Smooth muscle cell (in vitro differentiated cells): ENCODE results near the gene KMT2D. TPM values are rescaled to one million over a fixed set of nuclear protein-coding genes. Genes with fewer than 3 reads are reported as not detected.

Experiments used
- DNase-seq: peaks from one replicate; lab custom pipeline; 2025; ENCODE audit not compliant: unreplicated experiment; lab: John Stamatoyannopoulos, UW
- H2AFZ ChIP-seq: fragments of 200-600 bp; sonication (generic); 2 replicates; pipeline ENCODE4 v1.6.0; 2016; ENCODE audit warnings: antibody characterized with exemption, low read depth, mild to moderate bottlenecking
- H3F3A ChIP-seq: fragments of 200-600 bp; sonication (generic); 2 replicates; pipeline ENCODE4 v1.6.0; 2017; ENCODE audit warnings: antibody characterized with exemption, low read depth
- H3K27ac ChIP-seq: fragments of 200-600 bp; sonication (generic); 2 replicates; pipeline ENCODE4 v1.5.1; 2016; ENCODE audit warnings: low read depth, mild to moderate bottlenecking
- H3K27me3 ChIP-seq: fragments of 200-600 bp; sonication (generic); 2 replicates; pipeline ENCODE4 v1.6.1; 2016; ENCODE audit warnings: low read depth, mild to moderate bottlenecking
- H3K36me3 ChIP-seq: fragments of 200-600 bp; sonication (generic); 2 replicates; pipeline ENCODE4 v1.5.1; 2016; ENCODE audit warnings: low read depth
- H3K4me1 ChIP-seq: fragments of 200-600 bp; sonication (generic); 2 replicates; pipeline ENCODE4 v1.5.1; 2016; ENCODE audit warnings: low read depth
- H3K4me2 ChIP-seq: fragments of 200-600 bp; sonication (generic); 2 replicates; pipeline ENCODE4 v1.6.0; 2016; ENCODE audit warnings: mild to moderate bottlenecking
- H3K4me3 ChIP-seq: fragments of 200-600 bp; sonication (generic); 2 replicates; pipeline ENCODE4 v1.5.1; 2016; ENCODE audit warnings: mild to moderate bottlenecking
- H3K79me2 ChIP-seq: fragments of 200-600 bp; sonication (generic); 2 replicates; pipeline ENCODE4 v1.6.0; 2016; ENCODE audit warnings: low read depth, mild to moderate bottlenecking
- H3K9ac ChIP-seq: fragments of 200-600 bp; sonication (generic); 2 replicates; pipeline ENCODE4 v1.6.0; 2016; ENCODE audit warnings: low read depth
- H3K9me3 ChIP-seq: fragments of 200-600 bp; sonication (generic); replicated peaks from 2 replicates; pipeline ENCODE4 v1.5.1; 2016; ENCODE audit warnings: low read depth
- H4K20me1 ChIP-seq: fragments of 200-600 bp; sonication (generic); 2 replicates; pipeline ENCODE4 v1.6.0; 2016; ENCODE audit warnings: low read depth
- WGBS: methylation state at CpG from one replicate; pipeline ENCODE4 v1.1.7; 2016; ENCODE audit warnings: low lambda C conversion rate; 5-methylcytosine and 5-hydroxymethylcytosine counted together
- polyA plus RNA-seq: library from polyadenylated mRNA; unstranded; fragments of >200 nt; fragmentation: Nextera tagmentation; extraction: Ambion mirVana; gene quantifications from 2 replicates; pipeline ENCODE4 v1.2.1, GENCODE V29; 2016
- total RNA-seq: library from RNA; depleted of rRNA; stranded (reverse); fragments of >200 nt; gene quantifications from 2 replicates; pipeline ENCODE4 v1.2.3, GENCODE V29; 2014
- TF ChIP-seq, protein P1 (sequence below): fragments of 200-600 bp; sonication (generic); IDR thresholded peaks from 2 replicates; pipeline ENCODE4 v1.5.1; 2017; ENCODE audit warnings: borderline replicate concordance, mild to moderate bottlenecking, antibody characterized with exemption; ENCODE audit not compliant: insufficient read depth, poor library complexity, severe bottlenecking

KMT2D gene
- total and polyA plus RNA-seq, 2 experiments from 2014 or later, result 24.6 to 25.9 TPM

DNA sequence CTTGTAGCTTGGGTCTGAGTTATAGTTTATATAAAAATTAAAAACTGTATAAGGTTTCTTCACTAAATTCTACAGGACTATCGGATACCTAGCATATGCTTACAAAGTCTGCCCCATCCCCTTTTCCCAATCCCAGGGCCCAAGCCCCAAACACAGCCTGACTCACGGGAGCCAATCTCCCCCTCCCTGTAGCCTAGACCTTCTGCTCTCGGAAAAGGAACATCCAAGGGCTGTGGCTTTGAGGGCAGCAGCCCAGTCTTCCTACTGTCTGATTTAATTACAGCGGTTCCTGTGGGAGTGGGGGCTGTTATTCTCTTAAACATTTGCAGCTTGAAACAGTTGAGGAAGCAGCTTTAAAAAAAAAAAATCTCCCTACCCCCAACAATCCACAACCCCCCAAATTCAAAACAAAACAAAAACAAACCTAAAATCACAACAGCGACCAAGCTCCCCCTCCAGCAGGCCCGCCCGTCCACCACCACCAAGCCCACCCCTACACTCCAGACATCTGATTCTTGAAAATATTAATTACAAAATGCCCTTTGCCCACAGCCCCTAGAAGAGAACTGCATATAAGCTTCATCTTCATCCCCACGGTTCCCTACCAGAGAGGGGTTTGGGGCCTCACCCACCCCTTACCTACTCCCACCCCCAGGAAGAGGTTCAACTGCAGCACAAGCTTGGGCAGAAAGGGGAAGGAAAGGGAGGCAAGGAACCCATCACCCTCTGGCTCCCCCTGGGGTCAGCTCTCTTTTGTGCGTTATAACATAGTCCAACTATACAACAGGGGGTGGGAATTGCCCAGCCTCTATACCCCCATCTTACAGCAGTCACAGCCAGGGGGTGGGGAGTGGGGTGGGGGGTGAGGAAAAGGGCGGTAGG lies 40.9 kb downstream of the KMT2D start:
- H3K4me1 ChIP-seq, result peaks cover 8% of the 10 kb centered on the region
- WGBS, result 65% methylated on average over 10 of the region's 10 CpGs
- no peaks in the 10 kb centered on the region for H3K36me3 ChIP-seq
- H3F3A ChIP-seq, result peaks cover 8% of the 10 kb centered on the region
- TF ChIP-seq, protein P1, sequence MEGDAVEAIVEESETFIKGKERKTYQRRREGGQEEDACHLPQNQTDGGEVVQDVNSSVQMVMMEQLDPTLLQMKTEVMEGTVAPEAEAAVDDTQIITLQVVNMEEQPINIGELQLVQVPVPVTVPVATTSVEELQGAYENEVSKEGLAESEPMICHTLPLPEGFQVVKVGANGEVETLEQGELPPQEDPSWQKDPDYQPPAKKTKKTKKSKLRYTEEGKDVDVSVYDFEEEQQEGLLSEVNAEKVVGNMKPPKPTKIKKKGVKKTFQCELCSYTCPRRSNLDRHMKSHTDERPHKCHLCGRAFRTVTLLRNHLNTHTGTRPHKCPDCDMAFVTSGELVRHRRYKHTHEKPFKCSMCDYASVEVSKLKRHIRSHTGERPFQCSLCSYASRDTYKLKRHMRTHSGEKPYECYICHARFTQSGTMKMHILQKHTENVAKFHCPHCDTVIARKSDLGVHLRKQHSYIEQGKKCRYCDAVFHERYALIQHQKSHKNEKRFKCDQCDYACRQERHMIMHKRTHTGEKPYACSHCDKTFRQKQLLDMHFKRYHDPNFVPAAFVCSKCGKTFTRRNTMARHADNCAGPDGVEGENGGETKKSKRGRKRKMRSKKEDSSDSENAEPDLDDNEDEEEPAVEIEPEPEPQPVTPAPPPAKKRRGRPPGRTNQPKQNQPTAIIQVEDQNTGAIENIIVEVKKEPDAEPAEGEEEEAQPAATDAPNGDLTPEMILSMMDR, result peak; percentile 28
- peak overlapping the region; percentile 87 for H3K4me3 ChIP-seq
- peak overlapping the region; percentile 95 for H3K9ac ChIP-seq
- H3K9me3 ChIP-seq, result no peaks in the 10 kb centered on the region
- peaks cover 22% of the 10 kb centered on the region for H3K79me2 ChIP-seq
- H3K27me3 ChIP-seq, result no peaks in the 10 kb centered on the region
- DNase-seq, result no peak
- H4K20me1 ChIP-seq, result peaks cover 5% of the 10 kb centered on the region
- peak overlapping the region; percentile 84 for H3K4me2 ChIP-seq
- no peak overlapping the region for H2AFZ ChIP-seq
- H3K27ac ChIP-seq, result peak overlapping the region; percentile 97

DNA sequence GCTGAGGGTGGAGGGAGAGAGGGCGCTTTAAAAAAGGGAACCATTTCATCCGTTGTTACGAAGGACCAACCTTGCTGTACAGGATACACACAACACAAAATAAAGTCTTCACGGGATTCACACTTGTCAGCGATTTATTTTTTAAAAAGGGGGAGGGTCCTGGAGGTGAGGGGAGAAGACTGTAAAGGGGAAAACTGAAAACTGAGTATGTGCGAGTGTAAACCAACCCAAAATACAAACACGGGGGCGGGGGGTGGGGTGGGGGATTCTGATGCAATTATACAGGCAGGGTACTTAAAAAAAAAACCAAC lies 41.5 kb downstream of the KMT2D start:
- Histone ChIP-seq H3K4me2 (peak overlapping the region; percentile 84), H3K4me1 (peaks cover 8% of the 10 kb centered on the region), H4K20me1 (peaks cover 11% of the 10 kb centered on the region), H3K9ac (peak overlapping the region; percentile 95), H3K4me3 (peak overlapping the region; percentile 87), H2AFZ (peak overlapping the region; percentile 6), H3K9me3 (no peaks in the 10 kb centered on the region), H3K27ac (peak overlapping the region; percentile 97), H3F3A (peaks cover 6% of the 10 kb centered on the region), H3K79me2 (peaks cover 22% of the 10 kb centered on the region), H3K27me3 (no peaks in the 10 kb centered on the region), H3K36me3 (no peaks in the 10 kb centered on the region)
- TF ChIP-seq, protein P1, result no peak
- DNase-seq, result no peak
- 7% methylated on average over 8 of the region's 8 CpGs for WGBS

DNA sequence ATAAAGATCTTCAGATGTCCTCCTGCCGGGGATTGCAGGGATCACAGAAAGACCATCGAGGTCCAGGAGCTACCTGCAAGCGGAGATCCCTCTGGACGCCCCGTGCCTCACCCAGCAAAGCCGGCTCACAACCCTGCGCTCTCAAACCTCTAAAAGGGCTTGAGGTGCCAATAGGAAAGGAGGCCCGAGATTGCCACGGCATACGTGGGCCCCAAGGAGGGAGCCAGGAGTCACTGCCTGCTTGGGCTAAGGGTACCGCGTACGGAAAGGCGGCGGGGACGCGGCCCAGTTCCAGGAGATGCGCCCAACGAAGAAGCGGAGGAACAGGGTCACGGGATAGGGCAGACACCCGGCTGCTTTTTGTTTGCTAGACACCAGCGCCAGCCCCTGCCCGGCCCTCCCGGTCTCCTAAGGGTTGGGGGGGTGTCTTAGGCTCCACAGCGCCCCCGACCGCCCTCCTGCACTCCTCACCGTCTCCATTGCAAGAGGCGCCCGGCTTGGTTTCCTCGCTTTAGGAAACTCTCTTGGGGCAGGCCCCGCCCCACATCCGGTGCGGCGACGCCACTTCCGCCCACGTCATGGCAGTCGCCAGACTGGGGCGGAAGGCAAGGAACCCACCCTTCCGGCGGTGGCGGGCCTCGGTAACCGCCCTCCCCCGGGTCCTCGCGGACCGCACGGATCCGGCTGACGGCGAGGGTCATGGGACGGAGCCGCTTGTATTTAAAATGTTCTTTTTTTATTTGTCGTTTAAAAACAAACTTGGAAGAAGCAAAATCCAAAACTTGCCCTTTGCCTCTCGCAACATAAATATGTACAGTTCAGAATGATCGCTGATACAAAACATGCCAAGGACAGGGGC lies 42.1 kb downstream of the KMT2D start, which contains the start of gene PRKAG1:
Gene PRKAG1 (minus strand): TSS at position 516 of the 859 bp plus-strand sequence. CDS start 36 bp downstream, at position 480.
- Histone ChIP-seq H3K27ac (peak within 1 kb of the TSS; percentile 97), H3K9me3 (no peaks in the 10 kb centered on the region), H2AFZ (peak within 1 kb of the TSS; percentile 6), H3K36me3 (no peaks in the 10 kb centered on the region), H3K4me1 (peaks cover 8% of the 10 kb centered on the region), H3K9ac (peak within 1 kb of the TSS; percentile 95), H3K4me3 (peak within 1 kb of the TSS; percentile 87), H3K4me2 (peak within 1 kb of the TSS; percentile 84), H3F3A (peaks cover 6% of the 10 kb centered on the region), H3K79me2 (peaks cover 22% of the 10 kb centered on the region), H4K20me1 (peaks cover 11% of the 10 kb centered on the region), H3K27me3 (no peaks in the 10 kb centered on the region)
- TF ChIP-seq, protein P1, result peak; percentile 44
- DNase-seq, result peak; percentile 85
- WGBS, result 2% methylated on average over 51 of the region's 59 CpGs
